ENCODE measurements around the gene CGB2.
"Not testable (repeated sequence)": the region's sequence is repeated elsewhere in the genome, so short reads cannot be mapped to it uniquely, and the experiment has no call there.

CGB2 gene

GRCh38 chr19:49011194-49011593, 20.5 kb upstream of the CGB2 start:
- DNase-seq = no peak

GRCh38 chr19:49014123-49014869, 17.4 kb upstream of the CGB2 start:
- DNase-seq = no peak

GRCh38 chr19:49014870-49015255, 16.8 kb upstream of the CGB2 start:
- DNase-seq = no peak

- no peak for DNase-seq
Observed at GRCh38 chr19:49016067-49016839, 15.4 kb upstream of the CGB2 start.

GRCh38 chr19:49017041-49017665, 14.5 kb upstream of the CGB2 start, which contains the start of gene LHB:
TSS of gene LHB (minus strand) at chr19:49017091. CDS start at chr19:49017081, 10 bp downstream.
- no peak for DNase-seq

- DNase-seq = no peak
Observed at GRCh38 chr19:49017666-49018351, 13.9 kb upstream of the CGB2 start.

GRCh38 chr19:49018388-49019241, 13.1 kb upstream of the CGB2 start:
- DNase-seq = not testable (repeated sequence)

GRCh38 chr19:49019242-49019932, 12.3 kb upstream of the CGB2 start:
- DNase-seq = no peak

- no peak for DNase-seq
Observed at GRCh38 chr19:49020342-49020741, 11.3 kb upstream of the CGB2 start.

- DNase-seq = no peak
Observed at GRCh38 chr19:49020931-49021895, 10.5 kb upstream of the CGB2 start.

GRCh38 chr19:49022116-49022515, 9.6 kb upstream of the CGB2 start:
- DNase-seq = no peak

GRCh38 chr19:49024233-49024632, 7.5 kb upstream of the CGB2 start, which contains the start of gene CGB3:
TSS of gene CGB3 (minus strand) at chr19:49024333. CDS start at chr19:49023971, 362 bp downstream.
- DNase-seq = not testable (repeated sequence)

GRCh38 chr19:49025088-49025487, 6.6 kb upstream of the CGB2 start:
- not testable (repeated sequence) for DNase-seq

GRCh38 chr19:49025599-49025998, 6.1 kb upstream of the CGB2 start:
- DNase-seq = not testable (repeated sequence)

GRCh38 chr19:49028686-49029085, 3.0 kb upstream of the CGB2 start:
- DNase-seq = not testable (repeated sequence)

GRCh38 chr19:49029749-49030148, 1.9 kb upstream of the CGB2 start:
- DNase-seq = not testable (repeated sequence)

GRCh38 chr19:49030323-49030722, 1.4 kb upstream of the CGB2 start:
- DNase-seq = not testable (repeated sequence)

GRCh38 chr19:49036815-49037214, 5.1 kb downstream of the CGB2 start, which contains the start of gene CGB1:
TSS of gene CGB1 (minus strand) at chr19:49036895. CDS start at chr19:49036711, 184 bp downstream.
- not testable (repeated sequence) for DNase-seq

GRCh38 chr19:49038111-49038510, 6.4 kb downstream of the CGB2 start:
- not testable (repeated sequence) for DNase-seq
